ENCODE results near the gene KCNRG. TPM values are rescaled to one million over a fixed set of nuclear protein-coding genes. Genes with fewer than 3 reads are reported as not detected.
A peak's percentile ranks its signal among the peaks of the same experiment; 100 is the strongest.

The KCNRG gene
- total and polyA plus RNA-seq, 8 donors: 0.37 to 5.0 (median 1.2) TPM; not detected in 3

DNA sequence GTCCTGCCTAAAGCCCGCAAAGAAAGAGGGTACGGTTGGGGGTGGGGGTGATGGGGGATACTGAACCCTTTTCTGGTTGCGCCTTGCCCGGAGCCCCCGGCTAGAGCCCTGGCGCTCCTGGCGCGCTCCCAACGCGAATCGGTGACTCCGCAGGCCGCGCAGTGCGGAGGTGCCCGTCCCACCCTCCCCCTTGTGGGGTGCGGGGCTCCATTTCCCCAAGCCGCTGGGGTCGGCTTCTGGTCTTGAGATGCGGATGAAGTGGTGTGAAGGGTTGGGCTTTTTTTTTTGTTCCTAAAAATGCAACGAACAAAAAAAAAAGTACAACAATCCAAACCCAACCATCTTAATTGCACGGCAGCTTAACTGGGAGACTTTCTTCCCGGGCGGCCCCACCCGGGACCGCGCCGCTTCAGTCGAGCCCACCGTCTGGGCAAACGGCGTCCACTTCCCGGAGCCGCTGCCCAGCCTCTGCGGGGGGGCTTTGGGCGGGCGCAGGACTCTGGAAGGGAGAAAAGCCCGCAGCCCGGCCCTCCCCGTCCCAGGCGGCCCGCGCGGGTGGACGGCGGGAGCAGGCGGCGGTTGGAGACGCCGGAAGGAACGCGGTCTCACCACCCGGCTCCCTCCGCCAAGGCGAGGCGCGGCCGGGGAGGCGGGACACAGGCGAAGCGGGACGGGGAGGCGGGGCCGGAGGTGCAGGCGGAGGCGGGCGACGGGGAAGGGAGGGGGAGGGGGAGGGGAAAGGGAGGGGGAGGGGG, 18.9 kb upstream of the KCNRG start:
- H3K4me1 ChIP-seq: peaks cover 19 to 46% (median 39%) of the 10 kb centered on the region in 4 donors
- intact Hi-C loops (cut with DNase I; ENCODE audit: low total_unique reads): no loop called here
- TF ChIP-seq POLR2AphosphoS5 (IDR thresholded peaks at IDR 0.05): peak; percentile 63 to 90 (median 90)
- peak in 2 of 4 donors; percentile 27 to 46 for TF ChIP-seq POLR2A (IDR thresholded peaks at IDR 0.05)
- no peak for TF ChIP-seq CTCF (IDR thresholded peaks at IDR 0.05)
- no peak for TF ChIP-seq EP300 (IDR thresholded peaks at IDR 0.05)
- H3K36me3 ChIP-seq: peaks cover 0 to 15% (median 12%) of the 10 kb centered on the region in 4 donors
- H3K27me3 ChIP-seq: no peaks in the 10 kb centered on the region
- no peaks in the 10 kb centered on the region for H3K9me3 ChIP-seq
- WGBS, 5 donors: 0 to 2% (median 1%) methylated on average over 21 to 59 of the region's 68 CpGs
- DNase-seq: peak; percentile 95 to 98
- H3K27ac ChIP-seq: peak overlapping the region; percentile 94 to 100 (median 99)
- peak overlapping the region; percentile 57 to 86 (median 82) for H3K4me3 ChIP-seq

DNA sequence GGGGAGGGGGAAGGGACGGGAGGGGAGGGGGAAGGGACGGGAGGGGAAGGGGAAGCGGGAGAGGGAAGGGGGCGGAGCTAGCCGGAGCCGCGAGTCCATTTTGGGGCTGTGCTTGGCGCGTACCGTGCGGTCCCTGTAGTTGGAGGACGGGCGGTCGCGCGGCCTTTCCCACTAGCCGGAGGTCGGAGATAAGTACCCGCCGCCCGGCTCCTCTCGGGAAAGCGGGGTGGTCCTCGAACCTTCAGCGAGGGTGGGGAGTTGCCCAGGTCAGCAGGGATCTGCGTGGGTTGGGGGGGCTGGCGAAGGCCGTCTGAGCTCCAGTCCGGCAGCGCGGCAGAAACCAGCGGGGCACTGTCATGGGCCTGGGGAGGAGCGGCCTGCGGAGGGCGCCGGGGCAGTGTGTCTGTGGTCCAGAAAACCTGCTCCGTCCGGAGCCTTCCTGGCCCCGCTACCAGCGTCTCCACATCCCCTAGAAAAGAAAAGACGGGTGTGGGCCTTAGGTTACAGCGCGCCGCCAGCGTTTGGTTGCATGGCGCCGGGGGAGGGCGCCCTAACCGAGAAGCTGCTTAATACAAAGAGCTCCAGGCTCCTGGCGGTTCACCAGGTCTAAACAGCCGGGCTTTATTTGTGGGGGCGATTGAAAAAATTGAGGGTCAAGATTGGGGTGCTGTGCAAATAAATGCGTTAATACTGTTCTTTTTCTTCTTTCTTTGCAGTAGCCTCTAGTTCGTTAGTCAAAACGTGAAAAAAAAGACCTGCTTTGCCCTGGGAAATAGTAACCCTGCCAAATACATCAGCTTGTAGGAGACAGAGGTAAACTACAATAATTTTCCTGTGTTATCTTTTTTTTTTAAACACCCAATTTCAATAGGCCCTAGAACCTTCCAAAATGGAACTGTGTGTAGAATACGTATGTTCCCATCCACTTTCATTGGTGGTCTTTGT, 18.0 kb upstream of the KCNRG start, which contains the start of gene TRIM13:
Gene TRIM13, plus strand, starts transcription at position 92 of the 945 bp plus-strand sequence. CDS start 14,899 bp downstream, outside the sequence.
- Histone ChIP-seq H3K36me3 (peaks cover 0 to 19% (median 15%) of the 10 kb centered on the region in 4 donors), H3K27me3 (no peaks in the 10 kb centered on the region), H3K27ac (peak within 1 kb of the TSS; percentile 94 to 100 (median 99)), H3K4me1 (peaks cover 19 to 54% (median 45%) of the 10 kb centered on the region in 4 donors), H3K9me3 (no peaks in the 10 kb centered on the region), H3K4me3 (peak within 1 kb of the TSS; percentile 57 to 86 (median 82))
- no peak for TF ChIP-seq POLR2A (IDR thresholded peaks at IDR 0.05)
- peak in 5 of 7 experiments; percentile 51 to 73 (median 67) for TF ChIP-seq CTCF (IDR thresholded peaks at IDR 0.05)
- TF ChIP-seq EP300 (IDR thresholded peaks at IDR 0.05): no peak
- peak in 1 of 3 donors; percentile 4 for TF ChIP-seq POLR2AphosphoS5 (IDR thresholded peaks at IDR 0.05)
- DNase-seq: peak; percentile 91 to 97
- 0 to 1% (median 1%) methylated on average over 34 to 54 of the region's 56 CpGs for WGBS, 5 donors
- intact Hi-C loops (cut with DNase I; ENCODE audit: low total_unique reads): no loop called here

- WGBS, 5 donors: 4 to 14% (median 8%) methylated on average over 4 of the region's 4 CpGs
- intact Hi-C loops (cut with DNase I; ENCODE audit: low total_unique reads): no loop called here
- H3K36me3 ChIP-seq: peaks cover 0 to 27% (median 16%) of the 10 kb centered on the region in 4 donors
- no peak for TF ChIP-seq POLR2A (IDR thresholded peaks at IDR 0.05)
- TF ChIP-seq CTCF (IDR thresholded peaks at IDR 0.05): no peak
- TF ChIP-seq POLR2AphosphoS5 (IDR thresholded peaks at IDR 0.05): no peak
- TF ChIP-seq EP300 (IDR thresholded peaks at IDR 0.05): no peak
- H3K27me3 ChIP-seq: no peaks in the 10 kb centered on the region
- H3K9me3 ChIP-seq: no peaks in the 10 kb centered on the region
- H3K4me3 ChIP-seq: peak overlapping the region; percentile 57 to 86 (median 82)
- H3K27ac ChIP-seq: peak overlapping the region in 4 of 5 donors; percentile 94 to 100 (median 99)
- peak in 1 of 2 donors; percentile 58 for DNase-seq
- peaks cover 25 to 61% (median 49%) of the 10 kb centered on the region in 4 donors for H3K4me1 ChIP-seq
These were observed 17.3 kb upstream of the KCNRG start for GRCh38 chr13:49997955-49998354.

All from stomach (tissue), 9 donors.